Liver (tissue), 9 donors: Measurements from ENCODE around the gene CAPRIN1. TPM values are rescaled to one million over a fixed set of nuclear protein-coding genes. Genes with fewer than 3 reads are reported as not detected.

Experiments
- DNase-seq: peaks from one replicate; pipeline ENCODE4 v3.0.0-alpha.2; 2017; ENCODE audit warnings: low spot score
- H3K27ac ChIP-seq, 2 donors: one replicate each; pipeline ENCODE4 v1.7.0; 2013; ENCODE audit warnings: inconsistent platforms in 2 of 2, low read length in 2 of 2, control low read depth in 1 of 2, low read depth in 1 of 2, mild to moderate bottlenecking in 1 of 2
- H3K27me3 ChIP-seq, 4 donors: one replicate each; pipeline versions ENCODE4 v1.6.1 to v1.7.0; 2013; ENCODE audit warnings: low read length in 3 of 4, inconsistent platforms in 1 of 4, mild to moderate bottlenecking in 1 of 4, moderate library complexity in 1 of 4; ENCODE audit not compliant: control insufficient read depth in 4 of 4, insufficient read depth in 4 of 4
- H3K36me3 ChIP-seq, 4 donors: one replicate each; pipeline versions ENCODE4 v1.6.1 to v1.7.0; 2013; ENCODE audit warnings: low read length in 3 of 4, mild to moderate bottlenecking in 3 of 4, low read depth in 1 of 4, moderate library complexity in 1 of 4; ENCODE audit not compliant: control insufficient read depth in 4 of 4, insufficient read depth in 3 of 4
- H3K4me1 ChIP-seq, 4 donors: one replicate each; pipeline versions ENCODE4 v1.6.1 to v1.7.0; 2013; ENCODE audit warnings: low read length in 3 of 4, mild to moderate bottlenecking in 3 of 4, moderate library complexity in 1 of 4; ENCODE audit not compliant: control insufficient read depth in 4 of 4, insufficient read depth in 4 of 4
- H3K4me3 ChIP-seq, 3 donors: one replicate each; pipeline versions ENCODE4 v1.6.1 to v1.7.0; 2013; ENCODE audit warnings: low read length in 3 of 3, control low read depth in 1 of 3, low read depth in 1 of 3, mild to moderate bottlenecking in 1 of 3
- H3K9ac ChIP-seq, 2 donors: one replicate each; pipeline ENCODE4 v1.7.0; 2013; ENCODE audit warnings: low read length in 2 of 2, mild to moderate bottlenecking in 2 of 2, moderate library complexity in 2 of 2, control low read depth in 1 of 2, low read depth in 1 of 2
- H3K9me3 ChIP-seq, 4 donors: one replicate each; pipeline versions ENCODE4 v1.6.1 to v1.7.0; 2013; ENCODE audit warnings: low read length in 3 of 4; ENCODE audit not compliant: control insufficient read depth in 4 of 4
- ATF3 ChIP-seq: IDR thresholded peaks from 2 replicates; pipeline ENCODE4 v1.6.1; 2016; ENCODE audit warnings: antibody characterized with exemption
- CTCF ChIP-seq: fragments of 150-350 bp; IDR thresholded peaks from 2 replicates; pipeline ENCODE4 v1.5.1; 2017; ENCODE audit warnings: improper control_type of control experiment, low read depth, low read length; ENCODE audit not compliant: missing input control
- EGR1 ChIP-seq, 2 donors: IDR thresholded peaks; 2 replicates each; pipeline ENCODE4 v1.6.1; 2016 to 2018; ENCODE audit warnings: antibody characterized with exemption in 2 of 2, low read depth in 2 of 2
- FOXA1 ChIP-seq: IDR thresholded peaks from 2 replicates; pipeline ENCODE4 v1.6.1; 2016; ENCODE audit warnings: antibody characterized with exemption
- FOXA2 ChIP-seq: IDR thresholded peaks from 2 replicates; pipeline ENCODE4 v1.6.1; 2016; ENCODE audit warnings: antibody characterized with exemption
- GABPA ChIP-seq, 2 donors: IDR thresholded peaks in 1 of 2; conservative IDR thresholded peaks in 1 of 2; 2 replicates each; pipeline ENCODE4 v1.6.1; 2016; ENCODE audit warnings: antibody characterized with exemption in 2 of 2, mild to moderate bottlenecking in 1 of 2, moderate library complexity in 1 of 2
- HNF4A ChIP-seq, 2 donors: conservative IDR thresholded peaks; 2 replicates each; pipeline ENCODE4 v1.6.1; 2016; ENCODE audit warnings: antibody characterized with exemption in 2 of 2, mild to moderate bottlenecking in 2 of 2
- JUND ChIP-seq, 2 donors: IDR thresholded peaks; 2 replicates each; pipeline ENCODE4 v1.6.1; 2016; ENCODE audit warnings: antibody characterized with exemption in 2 of 2
- MAX ChIP-seq: IDR thresholded peaks from 2 replicates; pipeline ENCODE4 v1.6.1; 2016; ENCODE audit warnings: antibody characterized with exemption
- RAD21 ChIP-seq, 2 donors: IDR thresholded peaks; 2 replicates each; pipeline ENCODE4 v1.6.1; 2016; ENCODE audit warnings: antibody characterized with exemption in 2 of 2, mild to moderate bottlenecking in 2 of 2
- REST ChIP-seq: IDR thresholded peaks from 2 replicates; pipeline ENCODE4 v1.6.1; 2016; ENCODE audit warnings: antibody characterized with exemption, mild to moderate bottlenecking
- RXRA ChIP-seq, 2 donors: IDR thresholded peaks; 2 replicates each; pipeline ENCODE4 v1.6.1; 2017 to 2018; ENCODE audit warnings: antibody characterized with exemption in 2 of 2, mild to moderate bottlenecking in 1 of 2
- SP1 ChIP-seq: IDR thresholded peaks from 2 replicates; pipeline ENCODE4 v1.6.1; 2018; ENCODE audit warnings: antibody characterized with exemption, mild to moderate bottlenecking
- ZBTB33 ChIP-seq: IDR thresholded peaks from 2 replicates; pipeline ENCODE4 v1.6.1; 2016; ENCODE audit warnings: antibody characterized with exemption
- WGBS: extraction: QIAGEN DNeasy Blood & Tissue Kit; methylation state at CpG from one replicate; pipeline ENCODE4 v1.1.7; 2013; 5-methylcytosine and 5-hydroxymethylcytosine counted together
- polyA plus RNA-seq, 2 donors: library from polyadenylated mRNA; stranded (reverse) in 1 of 2; unstranded in 1 of 2; fragments of 200-250 nt in 1 of 2; fragments of >200 nt in 1 of 2; fragmentation: Nextera tagmentation in 1 of 2; extraction: Ambion mirVana in 1 of 2; gene quantifications; one replicate each; pipeline versions ENCODE4 v1.2.1 to v1.2.3, GENCODE V29; 2013 to 2015
- total RNA-seq, 2 donors: library from RNA; depleted of rRNA; stranded (reverse); fragments of >200 nt; gene quantifications; one replicate each; pipeline ENCODE4 v1.2.3, GENCODE V29; 2014
- donor health status: healthy.
- donor health status: healthy.
- donor health status: healthy.
- donor health status: healthy.
- donor health status: healthy.

The CAPRIN1 gene
- total and polyA plus RNA-seq, 4 donors = 19.5 to 112 (median 56.5) TPM

- peaks cover 0 to 11% (median under 1%) of the 10 kb centered on the region in 4 donors for H3K4me1 ChIP-seq
Observed at GRCh38 chr11:34072041-34072440, 20.5 kb downstream of the CAPRIN1 start.

GRCh38 chr11:34072832-34073231 is 21.3 kb downstream of the CAPRIN1 start:
- Histone ChIP-seq H3K36me3 (peaks cover 10 to 48% (median 34%) of the 10 kb centered on the region in 4 donors), H3K27me3 (no peaks in the 10 kb centered on the region), H3K27ac (no peak overlapping the region), H3K9ac (no peak overlapping the region), H3K4me1 (peaks cover 0 to 7% (median under 1%) of the 10 kb centered on the region in 4 donors), H3K9me3 (no peaks in the 10 kb centered on the region), H3K4me3 (no peak overlapping the region)
- DNase-seq = no peak
- WGBS = 60% methylated on average over 2 of the region's 2 CpGs
- TF ChIP-seq CTCF (no peak), MAX (no peak), FOXA2 (no peak), JUND (IDR thresholded peaks at IDR 0.05) (no peak), GABPA (IDR thresholded peaks at IDR 0.05 in 1 of 2, conservative IDR thresholded peaks at IDR 0.05 in 1 of 2) (no peak), RXRA (IDR thresholded peaks at IDR 0.05) (no peak), EGR1 (IDR thresholded peaks at IDR 0.05; ENCODE audit: low read depth in 2 of 2) (no peak), ZBTB33 (no peak)

More at GRCh38 chr11:34072041-34072440, 20.5 kb downstream of the CAPRIN1 start:
- peaks cover 10 to 41% (median 26%) of the 10 kb centered on the region in 4 donors for H3K36me3 ChIP-seq
- WGBS = 88% methylated on average over 3 of the region's 3 CpGs
- TF ChIP-seq RXRA (IDR thresholded peaks at IDR 0.05) (no peak), SP1 (no peak), EGR1 (IDR thresholded peaks at IDR 0.05; ENCODE audit: low read depth in 2 of 2) (no peak), FOXA2 (no peak), MAX (no peak), ATF3 (no peak), FOXA1 (no peak), HNF4A (conservative IDR thresholded peaks at IDR 0.05) (no peak), GABPA (IDR thresholded peaks at IDR 0.05 in 1 of 2, conservative IDR thresholded peaks at IDR 0.05 in 1 of 2) (no peak), REST (no peak), RAD21 (IDR thresholded peaks at IDR 0.05) (no peak)
- H3K9ac ChIP-seq = no peak overlapping the region
- no peaks in the 10 kb centered on the region for H3K9me3 ChIP-seq
- H3K27me3 ChIP-seq = no peaks in the 10 kb centered on the region
- no peak overlapping the region for H3K27ac ChIP-seq
- no peak for DNase-seq
- H3K4me3 ChIP-seq = no peak overlapping the region
